Measurements from ENCODE around the gene MAP2K4.
A peak's percentile ranks its signal among the peaks of the same experiment; 100 is the strongest.
"Not testable (repeated sequence)": the region's sequence is repeated elsewhere in the genome, so short reads cannot be mapped to it uniquely, and the experiment has no call there.

MAP2K4 gene

DNA sequence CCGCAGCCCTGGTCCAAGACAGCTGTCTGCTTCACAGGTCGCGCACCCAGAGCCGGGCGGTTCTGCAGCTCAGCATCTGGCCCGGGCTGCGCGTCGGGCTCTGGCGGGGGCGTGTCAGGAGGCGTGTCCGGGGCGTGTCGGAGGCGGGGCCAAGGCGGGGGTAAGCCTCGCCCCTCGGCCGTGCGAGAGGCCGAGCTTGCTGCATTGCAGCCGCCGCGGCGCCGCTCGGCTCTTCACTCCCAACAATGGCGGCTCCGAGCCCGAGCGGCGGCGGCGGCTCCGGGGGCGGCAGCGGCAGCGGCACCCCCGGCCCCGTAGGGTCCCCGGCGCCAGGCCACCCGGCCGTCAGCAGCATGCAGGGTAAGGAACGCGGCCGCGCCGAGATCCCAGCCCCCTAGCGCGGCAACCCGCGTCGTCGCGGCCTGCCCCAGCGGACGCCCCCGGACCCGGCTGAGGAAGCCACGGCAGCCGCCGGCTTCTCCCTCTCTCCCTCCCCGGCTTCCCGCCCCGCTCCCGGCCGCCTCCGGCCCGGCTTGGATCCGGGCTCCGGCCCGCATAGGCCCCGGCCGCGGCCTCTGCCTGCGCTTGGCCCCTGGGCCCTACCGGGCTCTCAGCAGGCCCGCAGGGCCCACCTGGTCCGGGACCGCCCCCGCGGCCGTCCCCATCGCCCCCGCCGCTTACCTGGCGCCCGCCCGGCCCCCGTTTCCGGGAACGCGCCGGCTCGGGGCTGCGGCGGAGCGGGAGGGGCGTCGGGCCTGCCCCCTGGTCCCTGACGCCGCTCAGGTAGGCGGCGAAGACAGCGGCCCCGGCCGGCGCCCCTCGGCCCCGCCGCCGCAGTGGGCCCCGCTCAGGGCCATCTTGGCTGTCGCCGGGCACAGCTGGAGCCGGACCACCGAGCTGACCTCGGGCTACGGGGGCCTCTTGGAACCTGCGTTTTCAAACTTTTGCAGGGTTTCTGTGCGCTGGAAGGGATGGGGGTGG is at the start of gene MAP2K4:
TSS of gene MAP2K4 (plus strand) at position 236 of the 981 bp plus-strand sequence. CDS start at position 246, 10 bp downstream.
- peak; percentile 92 to 98 for DNase-seq (ENCODE audit: low read depth in 2 of 2, low spot score in 1 of 2)

DNA sequence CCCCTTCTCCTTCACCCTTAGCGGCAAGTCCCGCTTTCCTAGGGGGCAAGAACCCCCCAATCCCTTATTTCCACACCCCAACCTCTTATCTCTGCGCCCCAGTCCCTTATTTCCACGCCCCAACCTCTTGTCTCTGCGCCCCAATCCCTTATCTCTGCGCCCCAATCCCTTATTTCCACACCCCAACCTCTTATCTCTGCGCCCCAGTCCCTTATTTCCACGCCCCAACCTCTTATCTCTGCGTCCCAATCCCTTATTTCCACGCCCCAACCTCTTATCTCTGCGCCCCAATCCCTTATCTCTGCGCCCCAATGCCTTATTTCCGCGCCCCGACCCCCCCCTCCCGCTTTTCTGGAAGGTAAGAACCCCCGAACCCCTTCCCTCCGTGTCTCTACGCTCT is 47.9 kb upstream of the MAP2K4 start:
- DNase-seq (ENCODE audit: low read depth in 2 of 2, low spot score in 1 of 2): not testable (repeated sequence)

DNA sequence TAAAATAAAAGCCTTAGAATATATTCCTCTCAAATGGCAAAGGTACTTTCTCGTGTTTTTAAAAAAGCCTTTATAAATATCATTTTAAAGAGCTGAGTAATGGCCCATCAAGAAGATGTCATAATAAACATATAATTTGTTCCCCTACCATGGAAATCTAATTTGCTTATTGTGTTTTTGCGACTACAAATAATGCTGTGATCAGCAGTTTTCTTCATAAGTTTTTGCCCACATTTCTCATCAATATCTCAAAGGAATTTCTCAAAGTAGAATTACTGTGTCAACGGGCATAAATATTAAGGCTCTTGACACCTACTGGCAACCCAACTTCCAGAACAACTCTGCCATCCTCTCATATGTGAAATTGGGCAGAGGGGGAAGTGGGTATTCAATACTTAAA is 40.9 kb upstream of the MAP2K4 start:
- DNase-seq (ENCODE audit: low read depth in 2 of 2, low spot score in 1 of 2): no peak

DNA sequence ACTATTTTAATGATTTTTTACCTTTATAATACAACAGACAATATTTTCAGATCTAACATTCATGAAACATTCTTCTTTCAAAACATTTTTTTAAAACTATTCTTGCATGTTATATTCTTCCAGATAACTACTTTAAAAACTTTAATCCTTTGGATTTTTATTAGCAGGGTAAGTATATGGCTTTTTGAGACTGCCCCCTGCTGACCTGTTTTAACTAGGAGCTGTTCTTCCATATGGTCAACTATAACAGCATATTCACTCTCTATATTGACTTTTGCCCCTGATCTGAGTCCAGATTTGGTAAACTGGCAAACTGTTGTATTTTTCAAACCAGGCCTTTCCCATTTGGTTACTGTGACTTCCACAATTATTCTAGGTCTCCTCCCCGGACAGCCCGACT is 39.9 kb upstream of the MAP2K4 start:
- no peak for DNase-seq (ENCODE audit: low read depth in 2 of 2, low spot score in 1 of 2)

DNA sequence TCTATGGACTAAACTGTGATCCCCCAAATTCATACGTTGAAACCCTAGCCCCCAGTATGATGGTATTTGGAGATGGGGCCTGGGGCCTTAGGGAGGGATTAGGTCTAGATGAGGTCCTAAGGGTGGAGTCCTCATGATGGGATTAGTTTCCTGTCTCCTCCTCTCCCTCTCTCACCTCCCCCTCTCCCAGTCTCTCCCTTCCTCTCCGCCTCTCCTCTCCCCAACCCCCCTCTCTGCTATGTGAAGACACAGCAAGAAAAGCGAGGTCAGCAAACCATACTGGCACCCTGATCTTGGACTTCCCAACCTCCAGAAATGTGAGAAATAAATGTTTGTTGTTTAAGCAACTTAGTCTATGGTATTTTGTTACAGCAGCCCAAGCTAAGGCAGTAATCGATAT is 38.8 kb upstream of the MAP2K4 start:
- DNase-seq (ENCODE audit: low read depth in 2 of 2, low spot score in 1 of 2): no peak

DNA sequence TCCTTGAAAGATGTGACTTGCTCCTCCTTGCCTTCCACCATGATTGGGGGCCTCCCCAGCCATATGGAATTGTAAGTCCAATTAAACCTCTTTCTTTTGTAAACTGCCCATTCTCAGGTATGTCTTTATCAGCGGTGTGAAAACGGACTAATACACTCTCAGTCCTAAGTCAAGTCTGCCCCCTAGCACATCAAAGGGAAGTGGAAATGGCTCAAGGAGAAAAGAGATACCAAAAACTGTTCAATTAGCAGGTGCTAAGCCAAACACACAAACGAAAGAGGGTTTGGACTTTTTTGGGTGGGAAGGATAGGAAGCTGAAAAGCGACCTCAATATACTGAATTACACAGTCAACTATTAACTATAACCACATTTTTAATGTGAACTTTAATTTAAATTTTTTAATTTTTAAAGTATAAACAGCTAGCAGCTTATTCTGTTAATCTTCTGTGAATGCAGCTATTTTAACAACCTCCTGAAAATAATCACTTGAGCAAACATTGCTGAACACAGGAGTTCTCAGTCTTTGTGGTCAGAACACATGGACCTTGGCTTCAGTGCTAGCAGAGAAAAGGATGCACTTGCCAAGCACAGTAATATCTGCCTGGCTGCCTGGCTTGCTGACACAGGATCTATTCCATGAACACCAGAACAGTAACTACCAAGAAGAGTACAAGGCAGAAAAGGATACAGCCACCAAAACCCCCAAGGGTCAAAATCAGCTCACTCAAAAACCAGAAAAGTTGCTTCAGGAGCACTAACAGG is 34.3 kb upstream of the MAP2K4 start:
- no peak for DNase-seq (ENCODE audit: low read depth in 2 of 2, low spot score in 1 of 2)

DNA sequence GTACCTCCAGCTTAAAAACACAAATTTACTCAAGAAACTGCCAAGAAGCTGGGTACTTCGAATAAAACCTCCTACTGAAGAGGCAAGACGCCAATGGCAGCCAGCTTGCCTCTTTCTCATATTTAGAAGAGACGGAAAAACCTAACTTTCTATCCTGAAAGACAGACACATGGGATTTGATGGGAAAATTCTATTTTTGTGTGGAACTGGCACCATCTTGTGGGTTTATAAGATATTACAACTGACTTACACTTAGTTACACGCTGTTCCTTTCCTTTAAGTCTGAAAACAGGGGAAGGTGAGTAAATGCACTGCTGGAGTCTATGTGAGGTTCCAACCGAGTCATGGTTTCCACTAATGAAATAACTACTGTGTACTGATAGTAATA is 33.7 kb upstream of the MAP2K4 start:
- DNase-seq (ENCODE audit: low read depth in 2 of 2, low spot score in 1 of 2): no peak

DNA sequence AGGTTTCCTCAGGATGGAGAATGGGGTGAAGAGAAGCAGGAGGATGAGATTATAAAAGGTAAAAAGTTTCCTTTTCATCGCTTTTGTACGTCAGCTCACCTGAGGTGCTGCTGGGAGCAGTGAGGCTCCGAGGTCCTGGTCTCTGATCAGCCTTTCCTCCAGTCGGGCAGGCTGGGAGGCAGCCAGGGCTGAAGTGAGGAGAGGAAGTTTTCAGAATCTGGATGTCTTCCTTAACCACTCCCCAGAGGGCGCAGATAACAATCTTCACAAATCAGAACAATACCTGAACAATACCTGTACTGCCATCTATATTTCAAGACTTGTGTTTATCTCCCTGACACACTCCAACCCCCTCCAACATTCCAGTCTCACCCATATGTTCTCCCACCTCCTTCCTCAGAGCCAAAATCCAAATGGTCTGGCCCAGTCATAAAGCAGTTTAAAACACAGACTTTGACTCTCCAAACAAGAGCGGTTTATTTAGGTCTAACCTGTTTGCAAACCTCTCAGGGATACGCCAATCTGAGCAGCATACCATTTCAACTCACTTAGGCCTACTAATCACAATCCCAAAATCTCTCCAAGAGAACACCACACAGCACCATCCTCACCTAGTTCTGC is 30.2 kb upstream of the MAP2K4 start:
- DNase-seq (ENCODE audit: low read depth in 2 of 2, low spot score in 1 of 2): no peak

DNA sequence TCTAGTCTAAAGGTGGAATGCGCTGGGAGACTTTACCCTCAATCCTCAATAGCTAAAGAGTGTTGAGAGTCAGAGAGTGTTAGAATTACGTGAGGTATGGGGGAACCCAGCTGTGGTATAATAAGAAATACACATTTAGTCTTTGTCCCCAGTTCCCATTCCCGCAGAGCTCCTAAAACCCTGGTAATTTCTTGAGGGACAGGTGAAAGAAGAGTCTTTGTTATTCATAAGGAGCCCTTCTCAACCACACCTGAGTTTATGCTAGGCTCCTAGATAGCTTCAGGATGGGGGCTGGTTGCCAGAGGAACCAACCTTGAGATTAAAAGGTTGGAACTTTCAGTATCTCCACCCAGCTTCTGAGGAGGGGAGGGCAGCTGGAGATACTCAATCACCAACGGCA is 29.2 kb upstream of the MAP2K4 start:
- no peak for DNase-seq (ENCODE audit: low read depth in 2 of 2, low spot score in 1 of 2)

DNA sequence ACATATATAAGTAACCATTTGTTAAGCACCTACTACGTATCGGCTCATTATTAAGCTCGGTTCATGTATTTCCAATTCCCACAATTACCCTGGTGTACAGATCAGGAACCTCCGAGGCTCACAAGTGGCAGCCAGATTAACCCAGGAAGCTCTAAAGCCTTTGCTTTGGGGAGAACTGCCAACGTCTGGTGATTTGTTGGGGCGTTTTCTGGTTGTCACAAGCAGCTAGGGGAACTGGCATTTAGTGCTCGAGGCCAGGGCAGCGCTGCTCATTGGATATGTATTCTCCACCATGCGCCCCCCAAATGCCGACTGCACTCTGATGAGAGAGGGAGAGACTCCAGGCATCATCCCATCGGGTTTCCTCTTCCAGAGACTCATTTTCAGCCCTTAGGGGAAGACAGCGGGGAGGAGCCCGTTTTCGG is 23.9 kb upstream of the MAP2K4 start:
- no peak for DNase-seq (ENCODE audit: low read depth in 2 of 2, low spot score in 1 of 2)

DNA sequence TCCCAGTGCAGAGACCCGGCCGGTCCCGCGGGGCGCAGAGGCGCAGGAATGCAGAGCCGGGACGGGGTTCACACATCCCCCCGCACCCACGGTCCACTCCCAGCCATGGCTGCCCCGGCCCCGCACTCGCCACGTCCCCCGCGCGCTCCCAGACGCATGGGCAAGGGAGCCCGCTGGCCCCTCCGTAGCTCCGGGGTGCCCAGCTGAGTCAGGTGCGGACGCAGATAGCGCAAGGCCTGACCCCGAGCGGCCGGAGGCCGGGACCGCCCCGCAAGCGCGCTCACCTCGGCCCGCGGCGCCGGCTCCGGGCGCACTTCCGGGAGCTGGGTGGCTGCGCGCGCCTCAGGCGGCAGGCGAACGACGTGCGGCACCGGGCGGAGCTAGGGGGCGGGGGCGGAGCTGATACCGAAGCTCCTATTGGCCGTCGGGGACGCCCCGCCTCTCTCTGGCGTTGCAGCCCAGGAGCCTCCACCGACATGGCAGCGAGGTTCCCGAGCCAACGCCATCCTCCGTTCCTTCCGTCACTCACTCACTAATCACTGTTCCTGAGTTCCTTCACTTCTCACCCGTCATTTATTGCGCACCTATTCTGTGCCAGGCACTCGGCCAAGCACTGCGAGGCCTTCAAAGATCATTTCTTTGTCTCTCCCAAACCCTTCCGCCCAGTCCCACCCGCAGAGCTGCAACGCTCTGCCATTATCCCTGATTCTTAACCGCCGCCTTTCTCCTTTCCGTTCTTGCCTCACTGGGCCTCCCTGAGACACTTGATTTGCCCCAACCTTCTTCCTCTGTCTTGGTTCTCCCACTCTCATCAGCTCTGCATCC is 23.3 kb upstream of the MAP2K4 start, which contains the start of gene ZNF18:
TSS of gene ZNF18 (minus strand) at position 329 of the 825 bp plus-strand sequence. CDS start 4,646 bp downstream, outside the sequence.
- peak; percentile 86 to 93 for DNase-seq (ENCODE audit: low read depth in 2 of 2, low spot score in 1 of 2)

DNA sequence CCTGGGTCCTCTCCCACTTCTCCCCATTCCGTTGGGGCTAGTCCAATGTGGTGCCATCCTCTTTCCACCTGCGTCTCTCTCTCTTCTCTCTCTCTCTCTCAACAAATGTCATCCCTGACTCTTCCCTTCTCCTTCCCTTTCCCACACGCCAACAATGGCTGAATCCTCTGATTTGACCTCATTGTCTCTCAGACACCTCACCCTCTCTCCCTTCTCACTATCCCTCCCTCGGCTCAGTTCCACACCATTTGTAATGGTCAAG is 22.8 kb upstream of the MAP2K4 start:
- DNase-seq (ENCODE audit: low read depth in 2 of 2, low spot score in 1 of 2): no peak

DNA sequence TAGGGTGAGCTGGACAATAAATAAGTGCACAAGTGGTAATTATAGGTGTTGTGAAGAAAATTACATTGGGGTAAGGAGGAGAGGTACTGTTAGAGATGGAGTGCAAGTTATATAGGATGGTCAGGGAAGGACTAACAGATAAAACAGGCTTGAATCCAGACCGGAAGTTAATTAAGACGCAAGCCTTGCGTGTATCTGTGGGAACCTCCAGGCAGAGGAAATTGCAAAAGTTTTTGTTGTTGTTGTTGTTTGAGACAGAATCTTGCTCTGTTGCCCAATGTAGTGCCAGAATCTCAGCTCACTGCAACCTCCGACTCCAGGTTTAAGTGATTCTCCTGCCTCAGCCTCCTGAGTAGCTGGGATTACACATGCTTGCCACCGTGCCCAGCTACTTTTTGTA is 21.0 kb upstream of the MAP2K4 start:
- DNase-seq (ENCODE audit: low read depth in 2 of 2, low spot score in 1 of 2): no peak

DNA sequence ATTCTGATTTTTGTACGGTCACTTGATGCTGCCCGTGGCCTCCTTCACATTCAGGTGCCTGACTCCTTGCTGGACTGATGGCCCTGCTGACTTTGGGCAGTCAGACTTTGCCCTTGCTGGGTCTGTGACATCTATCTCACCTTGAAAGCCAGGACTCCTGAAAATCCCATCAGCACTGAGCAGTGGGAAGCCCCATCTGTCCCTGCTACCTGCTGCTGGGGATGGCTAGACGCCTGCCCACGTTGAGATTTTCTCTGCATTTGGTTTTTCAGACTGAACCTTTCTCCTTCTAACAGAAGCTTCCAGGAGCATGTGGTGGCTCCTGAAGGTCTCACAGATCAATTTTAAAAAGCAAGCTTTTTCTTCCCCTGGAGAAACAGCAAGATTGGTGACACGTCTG is 13.2 kb upstream of the MAP2K4 start:
- no peak for DNase-seq (ENCODE audit: low read depth in 2 of 2, low spot score in 1 of 2)

DNA sequence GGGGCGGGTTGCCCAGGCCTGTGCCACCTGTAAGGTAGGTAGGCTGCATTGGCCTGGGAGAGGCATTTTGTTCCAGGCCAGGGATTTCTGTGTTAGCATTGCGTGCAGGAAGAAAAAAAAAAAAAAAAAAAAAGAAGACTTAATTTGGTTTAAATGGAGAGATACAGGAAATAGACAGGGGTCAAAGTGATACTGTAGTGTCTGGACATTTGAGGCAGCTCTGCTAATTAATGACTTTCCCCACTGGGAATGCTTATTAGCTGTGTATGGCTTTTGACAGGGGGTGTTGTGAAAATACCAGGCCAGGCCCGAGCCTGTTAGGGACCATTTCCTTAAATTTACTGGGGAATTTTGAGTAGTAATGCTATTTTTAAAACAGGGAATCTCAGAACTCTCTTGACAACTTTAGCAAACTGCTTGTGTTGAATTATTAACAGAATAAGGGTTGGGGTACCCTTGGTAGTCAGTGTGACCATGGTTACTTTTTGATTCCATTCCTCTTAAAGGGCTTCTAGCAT is 1.0 kb downstream of the MAP2K4 start:
- DNase-seq (ENCODE audit: low read depth in 2 of 2, low spot score in 1 of 2): no peak

DNA sequence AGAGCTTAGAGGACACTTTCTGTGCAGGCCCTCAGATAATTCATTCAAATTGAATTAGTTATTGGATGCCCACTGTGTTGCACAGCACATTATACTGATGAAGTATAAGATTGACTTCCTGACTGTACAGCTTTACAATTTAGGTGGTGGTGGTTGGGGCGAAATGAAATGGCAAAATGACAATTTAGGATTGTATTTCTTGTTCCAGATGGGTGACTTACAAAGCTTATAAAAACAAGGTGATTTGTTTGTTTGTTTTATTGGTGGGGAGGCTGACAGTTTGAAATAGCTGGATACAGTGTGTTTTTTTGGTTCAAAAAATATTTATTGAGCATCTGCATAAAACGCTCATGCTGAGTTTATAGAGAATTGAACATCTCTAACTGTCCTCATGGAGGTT is 1.6 kb downstream of the MAP2K4 start:
- no peak for DNase-seq (ENCODE audit: low read depth in 2 of 2, low spot score in 1 of 2)

DNA sequence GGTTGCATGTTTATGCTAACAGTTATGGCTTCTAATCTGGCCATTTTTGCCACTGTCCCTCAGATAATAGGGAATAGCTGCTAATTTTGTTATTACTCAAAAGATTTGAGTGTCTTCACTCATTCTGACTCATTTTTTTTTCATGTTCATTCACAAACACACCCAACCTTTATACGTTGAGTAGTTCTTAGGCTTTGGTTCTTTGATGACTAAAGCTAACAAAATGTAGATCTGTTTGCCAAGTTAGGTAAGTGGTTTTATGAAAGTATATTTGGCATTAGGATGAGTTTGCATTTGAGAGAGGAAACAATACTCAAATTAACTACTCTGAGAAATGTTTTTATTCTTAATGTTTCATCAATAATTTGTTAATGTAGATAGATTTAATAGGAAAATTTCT is 3.6 kb downstream of the MAP2K4 start:
- no peak for DNase-seq (ENCODE audit: low read depth in 2 of 2, low spot score in 1 of 2)

DNA sequence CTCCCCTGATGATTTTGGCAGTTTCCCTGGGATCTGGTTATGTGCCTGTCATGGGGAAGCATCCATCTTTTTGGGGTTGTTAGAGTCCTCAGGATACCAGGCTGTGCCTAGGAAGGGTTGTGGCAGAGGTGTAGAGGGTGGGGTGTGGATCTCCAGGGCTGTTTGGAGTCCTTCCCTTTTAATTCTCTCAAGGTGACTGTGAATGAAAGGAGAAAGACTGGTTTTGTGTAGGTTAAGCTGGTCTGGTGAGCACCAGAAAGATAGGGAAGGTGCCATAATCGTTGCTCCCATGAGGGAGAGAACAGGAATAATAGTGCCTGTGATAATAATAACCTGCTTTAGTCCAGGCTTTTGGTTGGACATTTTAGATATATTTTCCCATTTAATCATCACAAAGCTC is 7.0 kb downstream of the MAP2K4 start:
- DNase-seq (ENCODE audit: low read depth in 2 of 2, low spot score in 1 of 2): no peak

DNA sequence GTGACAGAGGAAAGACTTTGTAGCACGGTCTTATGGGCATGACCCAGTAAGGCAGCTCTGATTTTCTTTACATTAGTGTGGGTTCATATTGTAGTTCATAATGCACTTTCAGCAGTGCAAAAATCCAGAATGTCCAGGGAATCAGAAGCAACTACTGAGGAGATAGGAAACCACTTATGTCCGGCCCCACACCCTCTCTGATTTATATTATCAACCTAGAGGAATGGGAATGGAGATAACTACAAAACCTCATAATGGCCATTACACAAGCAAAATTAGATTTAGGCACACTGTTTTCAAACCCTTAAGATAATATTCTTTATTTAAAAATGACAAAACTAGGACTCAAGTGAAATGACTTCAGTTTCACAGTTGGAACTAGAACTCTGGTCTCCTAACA is 7.9 kb downstream of the MAP2K4 start:
- DNase-seq (ENCODE audit: low read depth in 2 of 2, low spot score in 1 of 2): no peak

DNA sequence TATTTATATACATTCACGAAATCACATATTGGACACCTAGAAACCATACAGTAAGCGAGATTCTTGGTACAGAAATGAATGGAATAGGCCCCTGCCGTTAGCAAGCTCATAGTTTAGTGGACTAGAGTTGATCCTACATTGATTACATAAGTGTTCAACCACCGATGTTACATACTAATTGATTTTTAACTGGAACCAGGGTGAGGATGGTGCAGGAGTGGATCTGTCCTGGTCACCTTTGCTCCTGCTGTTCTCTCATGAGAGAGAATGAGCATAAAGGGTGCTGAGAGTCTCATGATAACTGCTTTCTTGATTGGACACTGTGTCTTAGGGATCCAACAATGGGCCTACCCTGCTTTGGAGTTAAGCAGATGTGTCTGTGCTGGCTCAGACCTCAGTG is 13.9 kb downstream of the MAP2K4 start:
- DNase-seq (ENCODE audit: low read depth in 2 of 2, low spot score in 1 of 2): no peak

DNA sequence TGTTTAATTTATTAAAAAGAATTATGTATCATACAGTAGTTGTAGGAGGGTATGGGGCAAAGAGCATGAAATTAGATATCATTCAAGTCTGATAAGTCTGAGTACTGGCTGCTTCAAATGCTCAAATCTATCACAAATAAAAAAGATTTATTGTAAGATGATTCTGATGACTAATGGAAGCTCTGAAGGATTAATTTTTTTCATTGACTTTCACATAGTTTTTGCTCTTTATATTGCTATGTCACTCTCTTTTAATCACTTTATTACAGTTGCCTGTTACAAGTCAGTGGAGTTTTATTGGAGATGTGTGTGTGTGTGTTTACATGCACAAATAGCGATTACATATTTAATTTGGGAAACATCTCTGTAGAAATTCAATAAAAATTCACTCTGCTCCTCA is 15.0 kb downstream of the MAP2K4 start:
- no peak for DNase-seq (ENCODE audit: low read depth in 2 of 2, low spot score in 1 of 2)
